ENCODE data around the gene TBCD.

The TBCD gene

GRCh38 chr17:82872591-82873520, 121.0 kb downstream of the TBCD start:
- DNase-seq, result no peak

DNA sequence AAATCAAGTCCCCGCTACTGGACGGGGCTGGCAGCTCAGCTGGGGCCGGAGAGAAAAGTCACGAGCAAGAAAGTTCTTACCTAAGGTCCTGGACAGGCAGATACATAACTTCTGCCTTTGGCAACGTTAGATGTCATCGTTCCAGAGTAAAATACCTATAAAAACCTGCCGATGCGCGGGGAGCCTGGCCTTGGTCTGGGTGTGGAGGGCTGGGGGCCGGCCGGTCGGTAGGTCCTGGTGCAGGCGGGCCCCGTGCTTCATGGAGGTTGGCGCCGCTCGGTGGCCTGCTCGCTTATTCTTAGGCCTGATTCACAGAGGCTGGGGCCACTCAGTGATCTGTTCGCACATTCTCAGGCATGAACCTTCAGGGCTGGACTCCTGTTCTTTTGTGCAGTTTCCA, 121.7 kb downstream of the TBCD start:
- no peak for DNase-seq

- DNase-seq, result no peak
Measured at GRCh38 chr17:82874011-82874835, 122.4 kb downstream of the TBCD start.

GRCh38 chr17:82875407-82875856, 123.6 kb downstream of the TBCD start:
- DNase-seq, result no peak

GRCh38 chr17:82876149-82876548, 124.3 kb downstream of the TBCD start:
- DNase-seq, result no peak

DNA sequence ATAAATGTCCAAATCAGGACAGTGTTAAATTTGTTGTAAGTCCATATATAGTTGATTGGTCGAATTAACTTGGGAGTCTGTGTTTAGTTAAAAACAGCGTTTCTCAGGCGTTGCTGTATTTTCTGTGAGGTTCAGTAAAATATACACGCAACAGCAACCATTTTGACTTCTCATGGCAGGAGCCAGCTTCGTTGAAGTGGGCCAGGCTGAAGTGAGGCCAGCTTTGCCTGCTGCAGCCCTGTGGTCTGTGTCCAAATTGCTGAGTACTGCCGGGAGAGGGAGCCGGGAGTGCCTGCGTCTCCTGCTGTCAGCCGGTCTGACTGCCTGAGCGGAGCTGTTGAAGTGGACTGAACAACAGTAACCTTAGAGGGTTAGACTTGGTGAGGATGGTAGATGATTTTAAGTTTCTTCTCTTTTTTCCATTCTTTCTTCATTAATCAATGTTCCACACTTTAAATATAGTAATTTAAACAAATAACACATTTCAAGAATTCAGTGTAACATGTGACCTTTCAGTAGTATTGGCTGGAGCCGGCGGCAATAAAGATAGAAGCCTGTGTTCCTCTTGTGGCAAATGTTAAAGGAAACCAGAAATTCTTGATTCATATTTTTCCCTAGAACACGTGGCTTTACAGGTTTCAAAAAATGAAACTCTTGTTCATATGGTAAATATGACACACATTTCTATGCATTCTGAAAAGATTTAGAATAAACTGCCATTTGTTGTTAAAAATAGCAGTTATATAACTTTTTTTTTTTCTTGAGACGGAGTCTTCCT, 124.9 kb downstream of the TBCD start:
- DNase-seq, result no peak

- no peak for DNase-seq
Measured at GRCh38 chr17:82878527-82878926, 126.7 kb downstream of the TBCD start.

DNA sequence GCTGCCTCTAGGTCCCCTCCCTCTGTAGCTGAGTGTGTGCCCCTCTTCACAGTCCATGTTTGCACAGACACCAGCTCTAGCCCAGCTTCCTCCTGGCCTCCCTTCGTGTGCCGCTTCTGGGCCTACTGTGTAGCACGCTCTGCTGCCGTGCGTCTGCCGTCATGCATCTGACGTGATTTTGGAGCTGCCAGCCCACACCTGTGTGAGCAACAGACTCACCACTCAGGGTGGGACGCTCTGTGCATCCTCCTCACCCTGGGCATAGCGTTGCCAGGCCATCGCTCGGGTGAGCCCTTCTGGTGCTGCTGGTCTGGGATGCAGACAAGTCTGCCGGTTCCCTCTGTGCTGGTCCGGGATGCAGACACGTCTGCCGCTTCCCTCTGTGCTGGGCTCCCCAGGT, 127.4 kb downstream of the TBCD start:
- DNase-seq, result no peak

- DNase-seq, result no peak
Measured at GRCh38 chr17:82880620-82881323, 128.9 kb downstream of the TBCD start.

GRCh38 chr17:82881324-82881823, 129.5 kb downstream of the TBCD start:
- DNase-seq, result no peak

- no peak for DNase-seq
Measured at GRCh38 chr17:82881900-82882714, 130.2 kb downstream of the TBCD start.

DNA sequence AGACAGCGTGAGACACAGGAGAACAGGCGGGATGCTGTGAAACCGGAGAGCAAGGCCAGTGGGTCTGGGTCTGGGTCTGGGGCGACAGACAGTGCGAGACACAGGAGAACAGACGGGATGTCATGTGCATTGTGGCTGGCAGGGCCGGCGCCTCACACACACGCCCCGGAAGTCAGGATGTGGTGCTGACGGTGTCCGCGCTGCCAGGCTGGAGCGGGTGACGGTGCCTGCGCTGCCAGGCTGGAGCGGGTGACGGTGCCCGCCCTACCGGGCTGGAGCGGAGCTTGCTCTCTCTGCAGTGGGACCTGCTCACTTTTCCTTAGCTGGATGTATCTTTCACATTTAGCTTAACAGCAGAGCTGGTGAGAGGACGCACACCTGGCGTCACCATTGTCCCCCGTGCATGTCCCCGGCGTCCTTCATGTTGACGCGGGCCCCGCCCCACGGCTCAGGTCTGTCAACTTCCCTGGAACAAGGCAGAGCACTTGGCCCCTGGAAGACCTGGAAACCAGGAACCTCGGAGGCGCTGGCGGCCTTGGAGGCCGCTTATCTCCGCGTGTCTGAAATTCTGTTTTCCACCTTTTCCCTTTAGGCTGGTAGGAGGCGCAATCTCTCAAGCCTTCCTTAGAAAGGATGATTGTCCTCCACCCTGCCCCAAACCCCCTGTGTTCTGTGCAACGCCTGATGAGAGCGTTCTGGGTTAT, 131.0 kb downstream of the TBCD start:
- no peak for DNase-seq

DNA sequence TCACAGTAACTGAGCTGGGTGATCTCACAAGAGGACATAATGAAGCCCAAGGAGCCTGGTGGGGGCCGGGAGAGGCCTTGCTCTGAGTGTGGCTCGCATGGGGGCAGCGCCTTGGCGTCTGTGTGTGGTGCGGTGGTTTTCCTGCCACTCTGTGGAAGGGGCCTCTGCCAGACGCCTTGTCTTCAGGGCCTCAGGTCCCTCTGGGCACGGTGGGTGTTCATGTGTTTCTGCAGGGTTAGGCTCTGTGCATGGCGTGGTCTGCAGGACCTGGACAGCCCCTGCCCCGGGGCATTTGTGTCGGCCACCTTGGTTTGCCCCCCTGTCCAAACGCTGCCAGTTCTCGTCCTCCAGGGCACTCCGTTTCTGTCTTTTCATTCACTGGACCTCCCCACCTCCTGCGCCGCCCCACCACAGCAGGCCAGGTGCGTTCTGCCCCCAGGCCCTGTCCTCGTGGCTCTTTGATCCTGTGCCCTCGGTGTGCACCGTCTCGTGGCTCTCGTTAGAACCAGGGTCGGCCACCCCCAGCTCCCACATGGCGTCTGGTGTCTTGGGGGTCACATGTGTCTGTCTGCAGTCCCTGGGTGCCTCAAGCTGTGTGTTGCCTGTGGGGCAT, 131.7 kb downstream of the TBCD start:
- no peak for DNase-seq

GRCh38 chr17:82884341-82884969, 132.6 kb downstream of the TBCD start:
- no peak for DNase-seq

GRCh38 chr17:82884970-82885353, 133.1 kb downstream of the TBCD start:
- DNase-seq, result no peak

DNA sequence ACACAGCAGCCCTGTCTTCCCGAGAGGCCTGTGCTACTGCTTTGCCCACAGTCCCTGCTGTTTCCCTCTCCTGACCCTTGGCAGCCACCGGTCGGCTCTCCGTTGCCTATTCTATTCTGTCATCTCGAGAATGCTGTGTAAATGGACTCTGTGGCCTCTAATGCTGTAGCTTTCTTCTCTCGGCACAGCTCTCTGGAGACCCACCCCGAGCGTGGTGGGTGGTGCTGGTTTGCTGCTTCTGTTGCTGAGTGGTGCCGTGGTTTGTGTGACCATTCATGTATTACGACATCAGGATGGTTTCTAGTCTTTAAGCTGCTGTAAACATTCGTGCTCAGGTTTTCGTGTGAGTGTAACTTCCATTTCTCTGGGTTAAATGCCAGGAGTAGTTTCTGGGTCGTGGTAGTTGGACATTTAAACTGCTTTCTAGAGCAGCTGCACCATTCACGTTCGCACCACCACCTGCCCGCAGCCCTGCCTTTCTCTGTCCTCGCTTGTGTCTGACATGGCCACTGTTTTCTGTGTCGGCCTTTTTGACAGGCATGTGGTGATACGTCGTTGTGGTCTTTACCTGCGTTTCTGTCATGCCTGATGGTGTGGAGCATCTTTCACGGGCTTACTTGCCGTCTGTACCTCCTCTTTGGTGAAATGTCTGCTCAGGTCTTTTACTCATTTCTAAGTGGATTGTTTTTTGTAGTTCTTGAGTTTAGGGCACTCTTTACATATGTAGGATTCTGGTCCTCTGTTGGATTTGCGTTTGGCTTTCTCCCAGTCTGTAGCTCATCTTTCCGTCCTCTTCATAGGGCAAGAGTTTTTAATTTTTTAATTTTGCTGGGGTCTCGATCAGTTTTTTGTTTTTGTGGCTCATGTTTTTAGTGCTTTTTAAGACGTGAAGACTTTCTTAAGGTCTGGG, 135.6 kb downstream of the TBCD start:
- DNase-seq, result no peak

DNA sequence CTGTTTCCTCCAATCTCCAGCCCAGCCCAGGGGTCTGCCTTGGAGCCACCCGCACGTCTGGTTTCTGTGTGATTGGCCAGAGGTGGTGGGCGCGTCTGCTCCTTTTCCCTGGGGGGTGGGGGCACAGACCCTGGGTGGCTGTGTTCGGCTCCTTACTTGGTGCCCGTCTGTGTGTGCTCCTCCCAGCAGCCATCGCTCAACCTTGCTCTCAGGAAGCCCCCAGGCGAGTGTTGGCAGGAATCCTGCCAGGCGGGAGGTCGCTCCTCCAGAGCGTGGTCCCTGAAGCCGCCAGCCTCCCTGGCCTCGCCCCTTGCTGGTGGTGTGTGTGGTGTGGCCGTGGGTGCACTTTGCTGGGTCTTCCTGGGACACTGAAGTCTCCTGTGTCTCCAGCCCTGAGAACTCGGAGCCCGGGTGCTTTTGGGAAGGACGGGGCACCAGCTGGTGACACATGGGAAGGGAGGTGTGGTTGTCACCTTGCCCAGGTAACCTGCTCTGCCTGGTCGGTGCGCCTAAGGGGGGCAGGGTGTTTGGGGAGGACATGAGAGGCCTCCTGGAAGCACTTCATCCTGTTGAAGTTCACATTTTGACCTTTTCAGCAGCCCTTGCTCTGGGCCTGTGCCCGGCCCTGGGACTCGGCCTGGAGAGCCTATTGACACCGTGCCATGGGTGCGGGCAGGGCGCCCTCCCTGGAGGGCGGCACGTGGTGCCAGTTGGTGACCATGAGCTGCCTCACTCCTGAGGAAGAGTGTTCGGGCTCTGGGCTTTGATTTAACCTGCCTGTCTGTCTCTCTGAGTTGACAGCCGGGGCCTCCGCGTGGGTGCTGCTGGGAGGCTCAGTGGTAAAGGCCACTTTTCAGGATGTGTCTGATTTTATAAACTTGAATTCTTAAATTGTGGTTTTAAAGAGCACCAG, 137.0 kb downstream of the TBCD start:
- no peak for DNase-seq

Data from NCI-H1417 treated with DMSO at 0.1 percent for 48 hours (cell line).